Heart left ventricle (tissue), 13 donors: Measurements from ENCODE around the gene TAF6L.

Source experiments
- CTCF ChIP-seq, 12 donors: fragments of 200-600 bp; sonication (generic) in 4 of 12; IDR thresholded peaks; one replicate each; pipeline versions ENCODE4 v1.5.0 to v1.8.0; 2018 to 2022; ENCODE audit warnings: antibody characterized with exemption in 12 of 12, mild to moderate bottlenecking in 5 of 12
- POLR2A ChIP-seq, 2 donors: fragments of 450-650 bp; IDR thresholded peaks; one replicate each; pipeline ENCODE4 v1.6.1; 2017; ENCODE audit warnings: antibody characterized with exemption in 2 of 2, mild to moderate bottlenecking in 2 of 2, moderate library complexity in 2 of 2
- donor health status: ischemic (EF 13 %, LVEDD 7.1; RV severe dilation, severe dysfunction).
- donor health status: DM: no; HTN: yes; CAD: no.
- donor health status: DM: no; HTN: no; CAD: no.
- donor health status: ischemic (EF 25% LVEDD 6.9; RV normal size, moderate dysfunction).
- donor health status: ischemic (EF 25% LVEDD 5.7; RV mildly dilated, moderate dysfunction).
- donor health status: ischemic (EF 35%, LVEDD 5.7; RV mildly dilated, moderate dysfunction).
- donor health status: nonischemic (EF 11% LVEDD 7.7; RV severe dilation, severe dysfunction).
- donor health status: DM: yes; HTN: yes; CAD: no.
- donor health status: PGD.
- donor health status: ischemic (EF 29% LVEDD 5.4; RV normal size, mild dysfunction).
- donor health status: nonischemic (EF 23%, LVEDD 6.1; RV moderate dilation, normal function).

GRCh38 chr11:62770778-62771143 lies 435 bp upstream of the TAF6L start:
- TF ChIP-seq CTCF (IDR thresholded peaks at IDR 0.05) (no peak), POLR2A (IDR thresholded peaks at IDR 0.05) (no peak)
